Activated naive CD4-positive, alpha-beta T cell treated with anti-CD3 and anti-CD28 coated beads for 36 hours (primary cell): ENCODE results near the gene TNNT2. TPM values are rescaled to one million over a fixed set of nuclear protein-coding genes. Genes with fewer than 3 reads are reported as not detected.

ENCODE experiments used
- CTCF ChIA-PET: fragments of 350-600 bp; sonication (Branson Sonifier 250); formaldehyde crosslinking; loops from one replicate; lab custom pipeline; 2021; ENCODE audit warnings: antibody characterized with exemption; lab: Charles Lee
- DNase-seq: peaks from one replicate; pipeline ENCODE4 v3.0.0-alpha.2; 2020
- H3K27ac Mint-ChIP-seq: one replicate; pipeline ENCODE4 v1.8.0; 2021; ENCODE audit warnings: mild to moderate bottlenecking, mixed read lengths
- H3K27me3 Mint-ChIP-seq: one replicate; pipeline ENCODE4 v1.8.0; 2021; ENCODE audit warnings: low read depth, mixed read lengths
- H3K36me3 Mint-ChIP-seq: one replicate; pipeline ENCODE4 v1.8.0; 2021; ENCODE audit warnings: low read depth, mixed read lengths
- H3K4me1 Mint-ChIP-seq: one replicate; pipeline ENCODE4 v1.8.0; 2021; ENCODE audit warnings: low read depth, mixed read lengths
- H3K4me3 Mint-ChIP-seq: one replicate; pipeline ENCODE4 v1.8.0; 2021; ENCODE audit warnings: mild to moderate bottlenecking, moderate library complexity, mixed read lengths
- H3K9me3 Mint-ChIP-seq: one replicate; pipeline ENCODE4 v1.8.0; 2021; ENCODE audit warnings: mixed read lengths
- intact Hi-C: fragments of 100-400 bp; cut with micrococcal nuclease; formaldehyde crosslinking; loops from one replicate; pipeline ENCODE4 v1.15.1; 2023
- total RNA-seq, 2 experiments: library from RNA; stranded (reverse); gene quantifications; one replicate each; pipeline ENCODE4 v1.2.3, GENCODE V29; 2021

The TNNT2 gene
- total RNA-seq, 2 experiments from 2014 or later = not detected

GRCh38 chr1:201386208-201386607, 8.7 kb upstream of the TNNT2 start:
- Mint-ChIP-seq H3K4me3 (no peak overlapping the region), H3K27ac (no peak overlapping the region), H3K36me3 (no peaks in the 10 kb centered on the region), H3K4me1 (no peaks in the 10 kb centered on the region), H3K9me3 (no peaks in the 10 kb centered on the region), H3K27me3 (peaks cover 7% of the 10 kb centered on the region)
- CTCF ChIA-PET = interaction anchor here (1.2 to 2.3 kb wide), 4 partner anchors 8 to 104 kb away, joined by 3 to 12 read pairs (median 4); no protein-coding TSS in a partner anchor
- intact Hi-C loops = no loop called here
- DNase-seq = no peak

- intact Hi-C loops = loop anchor here (1.0 kb wide), 1 partner anchor 23 kb away; no protein-coding TSS in a partner anchor
- Mint-ChIP-seq H3K4me3 (no peak overlapping the region), H3K4me1 (no peaks in the 10 kb centered on the region), H3K27ac (no peak overlapping the region), H3K27me3 (peaks cover 7% of the 10 kb centered on the region), H3K9me3 (no peaks in the 10 kb centered on the region), H3K36me3 (no peaks in the 10 kb centered on the region)
- DNase-seq = peak; percentile 61
- CTCF ChIA-PET = interaction anchor here (1.2 to 2.3 kb wide), 4 partner anchors 9 to 103 kb away, joined by 3 to 12 read pairs (median 4); no protein-coding TSS in a partner anchor
These were observed 7.9 kb upstream of the TNNT2 start for GRCh38 chr1:201385299-201385891.

- H3K4me1 Mint-ChIP-seq = no peaks in the 10 kb centered on the region
- no peak overlapping the region for H3K27ac Mint-ChIP-seq
- CTCF ChIA-PET = interaction anchor here (2.3 kb wide), 1 partner anchor 9 kb away, joined by 12 read pairs; no protein-coding TSS in a partner anchor
- no peaks in the 10 kb centered on the region for H3K9me3 Mint-ChIP-seq
- no peak for DNase-seq
- no peak overlapping the region for H3K4me3 Mint-ChIP-seq
- H3K27me3 Mint-ChIP-seq = peaks cover 7% of the 10 kb centered on the region
- intact Hi-C loops = no loop called here
- no peaks in the 10 kb centered on the region for H3K36me3 Mint-ChIP-seq
These were observed 6.9 kb upstream of the TNNT2 start for GRCh38 chr1:201384406-201384782.

- no peaks in the 10 kb centered on the region for H3K9me3 Mint-ChIP-seq
- no peak overlapping the region for H3K4me3 Mint-ChIP-seq
- no peak overlapping the region for H3K27ac Mint-ChIP-seq
- peaks cover 7% of the 10 kb centered on the region for H3K27me3 Mint-ChIP-seq
- no peak for DNase-seq
- intact Hi-C loops = no loop called here
- H3K4me1 Mint-ChIP-seq = no peaks in the 10 kb centered on the region
- CTCF ChIA-PET = interaction anchor here (0.8 to 1.3 kb wide), 3 partner anchors 22 to 52 kb away, joined by 3 to 5 read pairs (median 4); no protein-coding TSS in a partner anchor
- no peaks in the 10 kb centered on the region for H3K36me3 Mint-ChIP-seq
These were observed 6.3 kb upstream of the TNNT2 start for GRCh38 chr1:201383647-201384405.

GRCh38 chr1:201381130-201381529, 3.6 kb upstream of the TNNT2 start:
- CTCF ChIA-PET = interaction anchor here (1.0 kb wide), 3 partner anchors 8 to 102 kb away, joined by 3 to 6 read pairs (median 4); no protein-coding TSS in a partner anchor
- no peaks in the 10 kb centered on the region for H3K36me3 Mint-ChIP-seq
- H3K27ac Mint-ChIP-seq = no peak overlapping the region
- intact Hi-C loops = no loop called here
- H3K27me3 Mint-ChIP-seq = peaks cover 3% of the 10 kb centered on the region
- no peaks in the 10 kb centered on the region for H3K4me1 Mint-ChIP-seq
- DNase-seq = no peak
- no peak overlapping the region for H3K4me3 Mint-ChIP-seq
- no peaks in the 10 kb centered on the region for H3K9me3 Mint-ChIP-seq

- Mint-ChIP-seq H3K4me1 (no peaks in the 10 kb centered on the region), H3K36me3 (no peaks in the 10 kb centered on the region), H3K27me3 (peaks cover 6% of the 10 kb centered on the region), H3K9me3 (no peaks in the 10 kb centered on the region), H3K27ac (no peak overlapping the region), H3K4me3 (no peak overlapping the region)
- CTCF ChIA-PET = interaction anchor here (1.0 kb wide), 1 partner anchor 10 kb away, joined by 6 read pairs; no protein-coding TSS in a partner anchor
- no peak for DNase-seq
- intact Hi-C loops = no loop called here
These were observed 2.3 kb upstream of the TNNT2 start for GRCh38 chr1:201379733-201380242.

- intact Hi-C loops = no loop called here
- no peak for DNase-seq
- Mint-ChIP-seq H3K36me3 (no peaks in the 10 kb centered on the region), H3K9me3 (no peaks in the 10 kb centered on the region), H3K4me3 (no peak overlapping the region), H3K4me1 (no peaks in the 10 kb centered on the region), H3K27me3 (peaks cover 2% of the 10 kb centered on the region), H3K27ac (no peak overlapping the region)
- CTCF ChIA-PET = interaction anchor here (0.8 kb wide), 1 partner anchor 10 kb away, joined by 3 read pairs; no protein-coding TSS in a partner anchor
These were observed 1.3 kb upstream of the TNNT2 start for GRCh38 chr1:201378804-201379203.

- H3K9me3 Mint-ChIP-seq = no peaks in the 10 kb centered on the region
- no peak overlapping the region for H3K27ac Mint-ChIP-seq
- H3K4me3 Mint-ChIP-seq = no peak overlapping the region
- intact Hi-C loops = no loop called here
- peak; percentile 34 for DNase-seq
- peaks cover 5% of the 10 kb centered on the region for H3K27me3 Mint-ChIP-seq
- no peaks in the 10 kb centered on the region for H3K4me1 Mint-ChIP-seq
- CTCF ChIA-PET = interaction anchor here (0.6 to 2.9 kb wide), 5 partner anchors 9 to 1330 kb away, joined by 3 to 12 read pairs (median 3); no protein-coding TSS in a partner anchor
- H3K36me3 Mint-ChIP-seq = no peaks in the 10 kb centered on the region
These were observed 761 bp downstream of the TNNT2 start for GRCh38 chr1:201376464-201377374.

GRCh38 chr1:201376107-201376463, 1.4 kb downstream of the TNNT2 start:
- CTCF ChIA-PET = interaction anchor here (1.1 to 2.9 kb wide), 2 partner anchors 9 to 16 kb away, joined by 4 to 12 read pairs; no protein-coding TSS in a partner anchor
- Mint-ChIP-seq H3K4me3 (no peak overlapping the region), H3K27ac (no peak overlapping the region), H3K27me3 (peaks cover 5% of the 10 kb centered on the region), H3K36me3 (no peaks in the 10 kb centered on the region), H3K4me1 (no peaks in the 10 kb centered on the region), H3K9me3 (no peaks in the 10 kb centered on the region)
- intact Hi-C loops = no loop called here
- no peak for DNase-seq

GRCh38 chr1:201375169-201375568, 2.3 kb downstream of the TNNT2 start:
- no peaks in the 10 kb centered on the region for H3K36me3 Mint-ChIP-seq
- no peak overlapping the region for H3K4me3 Mint-ChIP-seq
- H3K27ac Mint-ChIP-seq = no peak overlapping the region
- no peaks in the 10 kb centered on the region for H3K4me1 Mint-ChIP-seq
- H3K27me3 Mint-ChIP-seq = peaks cover 5% of the 10 kb centered on the region
- no peak for DNase-seq
- CTCF ChIA-PET = interaction anchor here (0.8 to 2.9 kb wide), 2 partner anchors 10 to 34 kb away, joined by 3 to 12 read pairs; no protein-coding TSS in a partner anchor
- H3K9me3 Mint-ChIP-seq = no peaks in the 10 kb centered on the region
- intact Hi-C loops = no loop called here

- peaks cover 5% of the 10 kb centered on the region for H3K27me3 Mint-ChIP-seq
- DNase-seq = no peak
- intact Hi-C loops = no loop called here
- H3K36me3 Mint-ChIP-seq = no peaks in the 10 kb centered on the region
- no peaks in the 10 kb centered on the region for H3K4me1 Mint-ChIP-seq
- CTCF ChIA-PET = interaction anchor here (2.9 kb wide), 1 partner anchor 11 kb away, joined by 12 read pairs; no protein-coding TSS in a partner anchor
- H3K9me3 Mint-ChIP-seq = no peaks in the 10 kb centered on the region
- H3K27ac Mint-ChIP-seq = no peak overlapping the region
- no peak overlapping the region for H3K4me3 Mint-ChIP-seq
These were observed 3.1 kb downstream of the TNNT2 start for GRCh38 chr1:201374364-201374763.
